Transverse colon (tissue), 4 donors: ENCODE measurements around the gene TAMALIN. TPM values are rescaled to one million over a fixed set of nuclear protein-coding genes. Genes with fewer than 3 reads are reported as not detected.

Experiments
- DNase-seq: peaks from one replicate; pipeline ENCODE4 v3.0.0-alpha.2; 2019
- H3K27ac ChIP-seq, 4 donors: fragments of 200-600 bp; sonication (generic); 2 replicates each; pipeline ENCODE4 v1.5.1; 2016 to 2018; ENCODE audit warnings: inconsistent platforms in 4 of 4
- H3K27me3 ChIP-seq: fragments of 200-600 bp; sonication (generic); 2 replicates; pipeline ENCODE4 v1.5.1; 2017; ENCODE audit warnings: inconsistent platforms
- H3K36me3 ChIP-seq, 4 donors: fragments of 200-600 bp; sonication (generic); 2 replicates each; pipeline ENCODE4 v1.5.1; 2017 to 2019; ENCODE audit warnings: inconsistent platforms in 4 of 4
- H3K4me1 ChIP-seq, 4 donors: fragments of 200-600 bp; sonication (generic); 2 replicates each; pipeline ENCODE4 v1.5.1; 2017 to 2020; ENCODE audit warnings: inconsistent platforms in 4 of 4
- H3K4me3 ChIP-seq, 4 donors: fragments of 200-600 bp; sonication (generic); 1 replicate in 1 of 4; 2 replicates in 3 of 4; pipeline versions ENCODE4 v1.5.1 to v1.6.1; 2017 to 2019; ENCODE audit warnings: inconsistent platforms in 4 of 4
- H3K9me3 ChIP-seq, 2 donors: fragments of 200-600 bp; sonication (generic); 2 replicates each; pipeline ENCODE4 v1.5.1; 2017 to 2019; ENCODE audit warnings: inconsistent platforms in 2 of 2
- EP300 ChIP-seq: sonication (generic); formaldehyde crosslinking; IDR thresholded peaks from one replicate; pipeline ENCODE4 v1.6.1; 2017; ENCODE audit warnings: antibody characterized with exemption, low read depth
- POLR2A ChIP-seq: fragments of 450-650 bp; IDR thresholded peaks from one replicate; pipeline ENCODE4 v1.6.1; 2016; ENCODE audit warnings: antibody characterized with exemption, mild to moderate bottlenecking, moderate library complexity
- POLR2AphosphoS5 ChIP-seq, 3 donors: sonication (generic); formaldehyde crosslinking; IDR thresholded peaks; one replicate each; pipeline ENCODE4 v1.6.1; 2016; ENCODE audit warnings: antibody characterized with exemption in 3 of 3
- WGBS, 2 donors: methylation state at CpG; one replicate each; pipeline ENCODE4 v1.1.5; 2018; ENCODE audit warnings: low coverage in 1 of 2; 5-methylcytosine and 5-hydroxymethylcytosine counted together
- in situ Hi-C, 4 donors: fragments of 200-750 bp; cut with MboI; loops; one replicate each; pipeline versions ENCODE4 v1.15.0 to v1.15.1; 2017; ENCODE audit warnings: low sequenced_read_pairs in 3 of 4, low pct_ligation_motif_present in 1 of 4, low pct_unique_long_range_greater_than_20kb in 1 of 4
- intact Hi-C: fragments of 100-400 bp; cut with DNase I; formaldehyde crosslinking; loops from one replicate; pipeline ENCODE4 v1.15.1; 2023; ENCODE audit warnings: low total_unique reads
- total RNA-seq, 4 donors: library from RNA; depleted of rRNA; stranded (reverse); fragments of >200 nt; gene quantifications; one replicate each; pipeline ENCODE4 v1.1.0, GENCODE V29; 2016
- TF ChIP-seq, protein P1 (sequence below), 5 experiments: fragments of 200-600 bp in 3 of 5; fragments of 450-650 bp in 2 of 5; sonication (generic) in 3 of 5; IDR thresholded peaks; 1 replicate in 2 of 5; 2 replicates in 3 of 5; pipeline ENCODE4 v1.5.1; 2016 to 2017; ENCODE audit warnings: antibody characterized with exemption in 5 of 5, inconsistent platforms in 3 of 5, mild to moderate bottlenecking in 2 of 5, moderate library complexity in 1 of 5

The TAMALIN gene
- 10 to 100 TPM in 2 of 4 donors, 1 to 10 TPM in 2; 5.9 to 20.6 (median 9.7) TPM for total RNA-seq

DNA sequence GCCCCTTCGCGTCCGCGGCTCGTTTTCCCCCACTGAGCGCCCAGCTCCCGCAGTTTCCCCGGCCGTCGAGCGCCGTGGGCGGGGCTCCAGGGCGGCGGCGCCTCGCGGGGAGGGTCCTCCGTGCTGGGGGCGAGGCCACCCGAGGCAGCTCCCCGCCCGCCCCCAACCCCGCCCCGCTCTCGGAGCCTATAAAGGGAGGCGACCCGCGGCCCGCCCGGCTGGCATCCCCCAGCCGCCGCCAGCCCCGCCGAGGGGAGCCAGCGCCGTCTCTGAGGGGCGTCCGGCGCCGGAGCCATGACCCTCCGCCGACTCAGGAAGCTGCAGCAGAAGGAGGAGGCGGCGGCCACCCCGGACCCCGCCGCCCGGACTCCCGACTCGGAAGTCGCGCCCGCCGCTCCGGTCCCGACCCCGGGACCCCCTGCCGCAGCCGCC, at the start of gene TAMALIN:
TSS of gene TAMALIN (plus strand) at position 221 of the 432 bp plus-strand sequence. CDS start at position 295, 74 bp downstream.
- WGBS, 2 donors = 0% methylated on average over 28 of the region's 60 CpGs; no CpG with 5 or more reads in 1 of the 2 donors
- in situ Hi-C loops = no loop called here
- peaks cover 0 to 36% (median 19%) of the 10 kb centered on the region in 4 donors for H3K4me1 ChIP-seq
- DNase-seq = peak; percentile 79
- H3K27me3 ChIP-seq = peaks cover 30% of the 10 kb centered on the region
- H3K27ac ChIP-seq = peak within 1 kb of the TSS; percentile 78 to 91 (median 82)
- TF ChIP-seq, protein P1, sequence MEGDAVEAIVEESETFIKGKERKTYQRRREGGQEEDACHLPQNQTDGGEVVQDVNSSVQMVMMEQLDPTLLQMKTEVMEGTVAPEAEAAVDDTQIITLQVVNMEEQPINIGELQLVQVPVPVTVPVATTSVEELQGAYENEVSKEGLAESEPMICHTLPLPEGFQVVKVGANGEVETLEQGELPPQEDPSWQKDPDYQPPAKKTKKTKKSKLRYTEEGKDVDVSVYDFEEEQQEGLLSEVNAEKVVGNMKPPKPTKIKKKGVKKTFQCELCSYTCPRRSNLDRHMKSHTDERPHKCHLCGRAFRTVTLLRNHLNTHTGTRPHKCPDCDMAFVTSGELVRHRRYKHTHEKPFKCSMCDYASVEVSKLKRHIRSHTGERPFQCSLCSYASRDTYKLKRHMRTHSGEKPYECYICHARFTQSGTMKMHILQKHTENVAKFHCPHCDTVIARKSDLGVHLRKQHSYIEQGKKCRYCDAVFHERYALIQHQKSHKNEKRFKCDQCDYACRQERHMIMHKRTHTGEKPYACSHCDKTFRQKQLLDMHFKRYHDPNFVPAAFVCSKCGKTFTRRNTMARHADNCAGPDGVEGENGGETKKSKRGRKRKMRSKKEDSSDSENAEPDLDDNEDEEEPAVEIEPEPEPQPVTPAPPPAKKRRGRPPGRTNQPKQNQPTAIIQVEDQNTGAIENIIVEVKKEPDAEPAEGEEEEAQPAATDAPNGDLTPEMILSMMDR (IDR thresholded peaks at IDR 0.05) = no peak
- TF ChIP-seq POLR2AphosphoS5 (IDR thresholded peaks at IDR 0.05) (peak; percentile 79 to 91 (median 90)), POLR2A (peak; percentile 79), EP300 (no peak)
- no peaks in the 10 kb centered on the region for H3K9me3 ChIP-seq
- intact Hi-C loops = no loop called here
- H3K4me3 ChIP-seq = peak within 1 kb of the TSS; percentile 30 to 82 (median 64)
- no peaks in the 10 kb centered on the region for H3K36me3 ChIP-seq

DNA sequence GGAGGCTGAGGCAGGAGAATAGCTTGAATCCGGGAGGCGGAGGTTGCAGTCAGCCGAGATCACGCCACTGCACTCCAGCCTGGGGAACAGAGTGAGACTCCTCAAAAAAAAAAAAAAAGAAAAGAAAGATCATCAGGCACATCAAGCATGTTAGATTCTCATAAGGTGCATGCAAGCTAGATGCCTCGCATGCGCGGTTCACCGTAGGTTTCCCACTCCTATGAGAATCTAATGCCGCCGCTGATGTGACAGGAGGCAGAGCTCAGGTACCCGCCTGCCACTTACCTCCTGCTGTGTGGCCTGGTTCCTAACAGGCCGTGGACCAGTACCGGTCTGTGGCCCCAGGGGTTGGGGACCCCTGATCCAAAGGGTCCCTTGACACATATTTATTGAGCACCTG, 48.2 kb upstream of the TAMALIN start:
- in situ Hi-C loops (no loop called here), intact Hi-C loops (no loop called here)
- no peaks in the 10 kb centered on the region for H3K27me3 ChIP-seq
- H3K4me3 ChIP-seq = no peak overlapping the region
- no peaks in the 10 kb centered on the region for H3K9me3 ChIP-seq
- H3K4me1 ChIP-seq = peaks cover 30 to 94% (median 71%) of the 10 kb centered on the region in 4 donors
- WGBS, 2 donors = 94 to 98% methylated on average over 9 to 13 of the region's 13 CpGs
- TF ChIP-seq, protein P1 (IDR thresholded peaks at IDR 0.05) = no peak
- TF ChIP-seq EP300 = no peak
- no peak for TF ChIP-seq POLR2AphosphoS5 (IDR thresholded peaks at IDR 0.05)
- no peak for TF ChIP-seq POLR2A
- no peak for DNase-seq
- H3K27ac ChIP-seq = peak overlapping the region; percentile 60 to 81 (median 74)
- H3K36me3 ChIP-seq = no peaks in the 10 kb centered on the region

- intact Hi-C loops = no loop called here
- peak overlapping the region; percentile 60 to 81 (median 74) for H3K27ac ChIP-seq
- TF ChIP-seq POLR2AphosphoS5 (IDR thresholded peaks at IDR 0.05) (peak in 1 of 3 donors; percentile 9), EP300 (no peak)
- no peaks in the 10 kb centered on the region for H3K36me3 ChIP-seq
- no peak overlapping the region for H3K4me3 ChIP-seq
- H3K27me3 ChIP-seq = no peaks in the 10 kb centered on the region
- in situ Hi-C loops = no loop called here
- WGBS, 2 donors = 35 to 57% methylated on average over 1 to 3 of the region's 3 CpGs
- peaks cover 24 to 88% (median 65%) of the 10 kb centered on the region in 4 donors for H3K4me1 ChIP-seq
- peak; percentile 29 for DNase-seq
- no peaks in the 10 kb centered on the region for H3K9me3 ChIP-seq
Measured at GRCh38 chr12:51959211-51959610, 47.5 kb upstream of the TAMALIN start.

- Histone ChIP-seq H3K9me3 (no peaks in the 10 kb centered on the region), H3K4me3 (no peak overlapping the region), H3K4me1 (peaks cover 20 to 80% (median 61%) of the 10 kb centered on the region in 4 donors), H3K27ac (peak overlapping the region; percentile 60 to 81 (median 74)), H3K36me3 (no peaks in the 10 kb centered on the region), H3K27me3 (no peaks in the 10 kb centered on the region)
- TF ChIP-seq POLR2AphosphoS5 (IDR thresholded peaks at IDR 0.05) (no peak), POLR2A (no peak), EP300 (no peak)
- TF ChIP-seq, protein P1 (IDR thresholded peaks at IDR 0.05) = no peak
- intact Hi-C loops (no loop called here), in situ Hi-C loops (no loop called here)
- no peak for DNase-seq
- 73 to 80% methylated on average over 1 to 4 of the region's 4 CpGs for WGBS, 2 donors
Measured at GRCh38 chr12:51959921-51960320, 46.8 kb upstream of the TAMALIN start.

- intact Hi-C loops = no loop called here
- Histone ChIP-seq H3K9me3 (no peaks in the 10 kb centered on the region), H3K4me1 (peaks cover 19 to 75% (median 55%) of the 10 kb centered on the region in 4 donors), H3K4me3 (no peak overlapping the region), H3K27ac (peak overlapping the region; percentile 60 to 81 (median 74)), H3K27me3 (no peaks in the 10 kb centered on the region), H3K36me3 (no peaks in the 10 kb centered on the region)
- TF ChIP-seq POLR2A = no peak
- peak in 1 of 3 donors; percentile 16 for TF ChIP-seq POLR2AphosphoS5 (IDR thresholded peaks at IDR 0.05)
- 50 to 80% methylated on average over 1 of the region's 1 CpG for WGBS, 2 donors
- in situ Hi-C loops = no loop called here
- no peak for DNase-seq
Measured at GRCh38 chr12:51960488-51960887, 46.3 kb upstream of the TAMALIN start.
